ENCODE measurements around the gene PCDHA3.
"Not testable (repeated sequence)": the region's sequence is repeated elsewhere in the genome, so short reads cannot be mapped to it uniquely, and the experiment has no call there.

PCDHA3 gene

DNA sequence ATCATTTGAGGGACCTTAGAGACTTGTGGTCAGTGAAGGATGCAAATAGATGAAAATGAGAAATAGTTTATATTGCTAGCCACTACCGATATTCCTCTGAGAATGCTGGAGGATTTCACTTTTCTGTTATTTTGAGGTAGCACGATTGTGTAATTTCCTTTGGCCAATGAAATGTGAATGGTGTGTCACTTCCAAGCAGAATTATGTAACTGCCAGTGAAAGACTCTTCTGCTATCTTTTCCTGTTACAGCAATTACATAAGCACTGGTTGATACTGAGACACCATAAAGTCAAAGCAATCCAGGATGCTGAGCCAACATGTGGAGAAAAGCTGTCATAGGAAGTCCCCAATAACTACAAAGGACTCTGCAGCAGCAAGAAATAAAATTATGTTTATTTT lies 9.8 kb upstream of the PCDHA3 start:
- in situ Hi-C loops (cut with HindIII; ENCODE audit: low sequenced_read_pairs): no loop called here
- DNase-seq (ENCODE audit: low read depth): no peak
- TF ChIP-seq, protein P1, sequence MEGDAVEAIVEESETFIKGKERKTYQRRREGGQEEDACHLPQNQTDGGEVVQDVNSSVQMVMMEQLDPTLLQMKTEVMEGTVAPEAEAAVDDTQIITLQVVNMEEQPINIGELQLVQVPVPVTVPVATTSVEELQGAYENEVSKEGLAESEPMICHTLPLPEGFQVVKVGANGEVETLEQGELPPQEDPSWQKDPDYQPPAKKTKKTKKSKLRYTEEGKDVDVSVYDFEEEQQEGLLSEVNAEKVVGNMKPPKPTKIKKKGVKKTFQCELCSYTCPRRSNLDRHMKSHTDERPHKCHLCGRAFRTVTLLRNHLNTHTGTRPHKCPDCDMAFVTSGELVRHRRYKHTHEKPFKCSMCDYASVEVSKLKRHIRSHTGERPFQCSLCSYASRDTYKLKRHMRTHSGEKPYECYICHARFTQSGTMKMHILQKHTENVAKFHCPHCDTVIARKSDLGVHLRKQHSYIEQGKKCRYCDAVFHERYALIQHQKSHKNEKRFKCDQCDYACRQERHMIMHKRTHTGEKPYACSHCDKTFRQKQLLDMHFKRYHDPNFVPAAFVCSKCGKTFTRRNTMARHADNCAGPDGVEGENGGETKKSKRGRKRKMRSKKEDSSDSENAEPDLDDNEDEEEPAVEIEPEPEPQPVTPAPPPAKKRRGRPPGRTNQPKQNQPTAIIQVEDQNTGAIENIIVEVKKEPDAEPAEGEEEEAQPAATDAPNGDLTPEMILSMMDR (IDR thresholded peaks at IDR 0.05; ENCODE audit: low read depth, low read length, missing control alignments): no peak
- no peak overlapping the region for H3K4me3 ChIP-seq (ENCODE audit: low read depth, low read length)

DNA sequence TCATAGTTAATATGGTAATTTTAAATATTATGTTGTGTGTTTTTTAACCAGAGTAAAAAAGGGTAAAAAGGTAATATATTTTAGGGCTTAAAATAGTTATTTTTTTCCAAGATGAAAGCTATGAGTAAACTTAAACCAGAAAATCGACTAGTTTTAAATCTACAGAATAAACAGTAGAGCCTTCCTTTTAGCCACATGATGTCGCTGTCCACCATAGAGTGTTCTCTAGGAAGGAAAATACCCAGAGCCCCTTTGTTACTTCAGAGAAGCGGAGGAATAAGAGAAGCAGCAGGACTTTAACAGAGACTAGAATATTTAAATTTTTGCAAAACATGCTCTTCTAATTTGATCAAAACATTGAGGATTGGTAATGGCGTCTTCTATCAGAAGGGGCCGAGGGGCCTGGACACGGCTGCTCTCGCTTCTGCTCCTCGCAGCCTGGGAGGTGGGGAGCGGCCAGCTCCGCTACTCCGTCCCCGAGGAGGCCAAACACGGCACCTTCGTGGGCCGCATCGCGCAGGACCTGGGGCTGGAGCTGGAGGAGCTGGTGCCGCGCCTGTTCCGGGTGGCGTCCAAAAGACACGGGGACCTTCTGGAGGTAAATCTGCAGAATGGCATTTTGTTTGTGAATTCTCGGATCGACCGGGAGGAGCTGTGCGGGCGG lies 6.1 kb upstream of the PCDHA3 start, which contains the start of gene PCDHA2:
PCDHA2 (plus strand) TSS at position 258 of the 664 bp plus-strand sequence.
- TF ChIP-seq, protein P1 (IDR thresholded peaks at IDR 0.05; ENCODE audit: low read depth, low read length, missing control alignments): no peak
- in situ Hi-C loops (cut with HindIII; ENCODE audit: low sequenced_read_pairs): no loop called here

DNA sequence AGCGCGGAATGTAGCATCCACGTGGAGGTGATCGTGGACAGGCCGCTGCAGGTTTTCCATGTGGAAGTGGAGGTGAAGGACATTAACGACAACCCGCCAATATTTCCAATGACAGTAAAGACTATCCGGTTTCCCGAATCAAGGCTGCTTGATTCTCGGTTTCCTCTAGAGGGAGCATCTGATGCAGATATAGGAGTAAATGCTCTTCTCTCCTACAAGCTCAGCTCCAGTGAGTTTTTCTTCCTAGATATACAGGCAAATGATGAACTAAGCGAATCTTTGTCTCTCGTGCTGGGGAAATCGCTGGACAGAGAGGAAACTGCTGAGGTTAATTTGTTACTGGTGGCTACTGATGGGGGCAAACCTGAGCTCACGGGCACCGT lies 5.6 kb upstream of the PCDHA3 start:
- TF ChIP-seq, protein P1 (IDR thresholded peaks at IDR 0.05; ENCODE audit: low read depth, low read length, missing control alignments): no peak
- in situ Hi-C loops (cut with HindIII; ENCODE audit: low sequenced_read_pairs): no loop called here
- DNase-seq (ENCODE audit: low read depth): no peak
- H3K4me3 ChIP-seq (ENCODE audit: low read depth, low read length): no peak overlapping the region

More for the DNA sequence above, 6.1 kb upstream of the PCDHA3 start, which contains the start of gene PCDHA2:
- no peak within 1 kb of the TSS for H3K4me3 ChIP-seq (ENCODE audit: low read depth, low read length)
- DNase-seq (ENCODE audit: low read depth): no peak

GRCh38 chr5:140796072-140796717 lies 4.7 kb upstream of the PCDHA3 start:
- H3K4me3 ChIP-seq (ENCODE audit: low read depth, low read length); DNase-seq (ENCODE audit: low read depth); in situ Hi-C loops (cut with HindIII; ENCODE audit: low sequenced_read_pairs): not testable (repeated sequence)

GRCh38 chr5:140796718-140797095 lies 4.2 kb upstream of the PCDHA3 start:
- H3K4me3 ChIP-seq (ENCODE audit: low read depth, low read length): no peak overlapping the region
- DNase-seq (ENCODE audit: low read depth): no peak
- in situ Hi-C loops (cut with HindIII; ENCODE audit: low sequenced_read_pairs): no loop called here
- TF ChIP-seq, protein P1 (IDR thresholded peaks at IDR 0.05; ENCODE audit: low read depth, low read length, missing control alignments): no peak

DNA sequence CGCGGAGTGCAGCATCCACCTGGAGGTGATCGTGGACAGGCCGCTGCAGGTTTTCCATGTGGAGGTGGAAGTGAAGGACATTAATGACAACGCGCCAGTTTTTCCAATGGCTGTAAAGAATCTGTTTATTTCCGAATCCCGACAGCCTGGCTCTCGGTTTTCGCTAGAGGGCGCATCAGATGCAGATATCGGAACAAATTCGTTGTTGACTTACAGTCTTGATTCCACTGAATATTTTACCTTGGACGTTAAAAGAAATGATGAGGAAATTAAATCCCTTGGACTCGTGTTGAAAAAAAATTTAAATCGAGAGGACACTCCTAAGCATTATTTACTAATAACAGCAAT lies 611 bp downstream of the PCDHA3 start:
- no peak for DNase-seq (ENCODE audit: low read depth)
- TF ChIP-seq, protein P1 (IDR thresholded peaks at IDR 0.05; ENCODE audit: low read depth, low read length, missing control alignments): no peak
- H3K4me3 ChIP-seq (ENCODE audit: low read depth, low read length): no peak overlapping the region
- in situ Hi-C loops (cut with HindIII; ENCODE audit: low sequenced_read_pairs): no loop called here

DNA sequence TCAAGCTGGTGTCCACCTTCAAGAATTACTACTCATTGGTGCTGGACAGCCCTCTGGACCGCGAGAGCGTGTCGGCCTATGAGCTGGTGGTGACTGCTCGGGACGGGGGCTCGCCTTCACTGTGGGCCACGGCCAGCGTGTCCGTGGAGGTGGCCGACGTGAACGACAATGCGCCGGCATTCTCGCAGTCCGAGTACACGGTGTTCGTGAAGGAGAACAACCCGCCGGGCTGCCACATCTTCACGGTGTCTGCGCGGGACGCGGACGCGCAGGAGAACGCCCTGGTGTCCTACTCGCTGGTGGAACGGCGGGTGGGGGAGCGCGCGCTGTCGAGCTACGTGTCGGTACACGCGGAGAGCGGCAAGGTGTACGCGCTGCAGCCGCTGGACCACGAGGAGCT lies 1.5 kb downstream of the PCDHA3 start:
- DNase-seq (ENCODE audit: low read depth); in situ Hi-C loops (cut with HindIII; ENCODE audit: low sequenced_read_pairs); H3K4me3 ChIP-seq (ENCODE audit: low read depth, low read length): not testable (repeated sequence)

All from astrocyte of the cerebellum (primary cell).